Right lobe of liver (tissue), 6 donors: ENCODE data around the gene IFFO2. TPM values are rescaled to one million over a fixed set of nuclear protein-coding genes. Genes with fewer than 3 reads are reported as not detected.

Source experiments
- ATAC-seq, 4 donors: fragments of 200-7000 bp; cut with Tn5 transposase; one replicate each; pipeline ENCODE4 v1.9.1; 2020; ENCODE audit warnings: mild to moderate bottlenecking in 4 of 4, moderate library complexity in 4 of 4
- DNase-seq, 3 donors: peaks; one replicate each; pipeline ENCODE4 v3.0.0-alpha.2; 2020
- H3K27ac ChIP-seq, 3 donors: fragments of 200-600 bp; one replicate each; pipeline ENCODE4 v1.8.0; 2022
- H3K27me3 ChIP-seq, 2 donors: fragments of 200-600 bp; one replicate each; pipeline ENCODE4 v1.8.0; 2022
- H3K36me3 ChIP-seq, 4 donors: fragments of 200-600 bp; sonication (generic) in 1 of 4; one replicate each; pipeline versions ENCODE4 v1.5.1 to v1.8.0; 2017 to 2022; ENCODE audit warnings: control low read depth in 1 of 4
- H3K4me1 ChIP-seq, 4 donors: fragments of 200-600 bp; sonication (generic) in 1 of 4; one replicate each; pipeline versions ENCODE4 v1.5.1 to v1.8.0; 2017 to 2022; ENCODE audit warnings: control low read depth in 1 of 4
- H3K4me3 ChIP-seq, 3 donors: fragments of 200-600 bp; one replicate each; pipeline ENCODE4 v1.8.0; 2022
- H3K9me3 ChIP-seq, 4 donors: fragments of 200-600 bp; sonication (generic) in 1 of 4; one replicate each; pipeline versions ENCODE4 v1.5.1 to v1.8.0; 2017 to 2022; ENCODE audit warnings: control low read depth in 1 of 4
- POLR2A ChIP-seq: fragments of 450-650 bp; IDR thresholded peaks from one replicate; pipeline ENCODE4 v1.6.1; 2017; ENCODE audit warnings: antibody characterized with exemption, mild to moderate bottlenecking
- WGBS: methylation state at CpG from one replicate; pipeline ENCODE4 v1.1.6; 2018; ENCODE audit warnings: low coverage, low lambda C conversion rate; ENCODE audit not compliant: insufficient coverage; ENCODE audit errors: missing lambda C conversion rate; 5-methylcytosine and 5-hydroxymethylcytosine counted together
- intact Hi-C, 2 donors: fragments of 100-400 bp; cut with DNase I; formaldehyde crosslinking; loops; one replicate each; pipeline versions ENCODE4 v1.11.2 to v1.14.1; 2022
- total RNA-seq, 6 experiments: library from RNA; depleted of rRNA in 2 of 6; stranded (reverse); fragments of >200 nt in 2 of 6; fragmentation: NEBNext Ultra II Directional in 3 of 6; extraction: Animal tissue kit (Norgen Biotek cat#: 25700) in 3 of 6; gene quantifications; one replicate each; pipeline versions ENCODE4 v1.1.0 to v1.2.4, GENCODE V29; 2016 to 2023
- TF ChIP-seq, protein P1 (sequence below), 4 donors: fragments of 200-600 bp in 3 of 4; fragments of 450-650 bp in 1 of 4; IDR thresholded peaks; one replicate each; pipeline versions ENCODE4 v1.5.1 to v1.8.0; 2016 to 2022; ENCODE audit warnings: antibody characterized with exemption in 4 of 4, mild to moderate bottlenecking in 2 of 4
- donor health status: DM: no; HTN: yes; CAD: no.
- donor health status: DM: no; HTN: no; CAD: no.
- donor health status: DM: no; HTN: no; CAD: no.
- donor health status: DM: no; HTN: yes; CAD: no.
- donor health status: DM: no; HTN: yes; CAD: no.

Gene IFFO2
- total RNA-seq, 6 experiments from 2014 or later: 2.9 to 12.7 (median 7.2) TPM

DNA sequence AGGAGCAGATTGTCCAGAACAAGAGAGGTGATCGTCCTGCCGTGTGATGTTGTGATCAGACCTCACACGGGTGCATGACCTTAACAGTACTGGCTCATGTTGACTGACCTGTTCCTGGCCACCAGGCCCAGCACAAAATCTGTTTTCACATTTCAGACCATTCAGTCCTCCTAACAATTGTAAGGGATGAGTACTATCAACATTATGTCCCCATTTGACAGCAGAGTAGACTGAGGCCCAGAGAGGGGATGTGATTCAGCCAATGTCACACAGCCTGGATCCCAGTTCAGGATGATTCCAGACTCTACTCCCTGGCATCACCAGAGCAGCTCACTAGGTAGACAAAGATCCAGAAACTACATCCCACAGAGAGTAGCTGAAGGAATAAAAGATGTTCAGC, 89.6 kb downstream of the IFFO2 start:
- Histone ChIP-seq H3K27ac (no peak overlapping the region), H3K27me3 (no peaks in the 10 kb centered on the region), H3K9me3 (no peaks in the 10 kb centered on the region), H3K36me3 (peaks cover 0 to 3% (median 0%) of the 10 kb centered on the region in 4 donors), H3K4me3 (no peak overlapping the region), H3K4me1 (no peaks in the 10 kb centered on the region)
- WGBS: 47% methylated on average over 3 of the region's 3 CpGs
- TF ChIP-seq POLR2A: no peak
- TF ChIP-seq, protein P1, sequence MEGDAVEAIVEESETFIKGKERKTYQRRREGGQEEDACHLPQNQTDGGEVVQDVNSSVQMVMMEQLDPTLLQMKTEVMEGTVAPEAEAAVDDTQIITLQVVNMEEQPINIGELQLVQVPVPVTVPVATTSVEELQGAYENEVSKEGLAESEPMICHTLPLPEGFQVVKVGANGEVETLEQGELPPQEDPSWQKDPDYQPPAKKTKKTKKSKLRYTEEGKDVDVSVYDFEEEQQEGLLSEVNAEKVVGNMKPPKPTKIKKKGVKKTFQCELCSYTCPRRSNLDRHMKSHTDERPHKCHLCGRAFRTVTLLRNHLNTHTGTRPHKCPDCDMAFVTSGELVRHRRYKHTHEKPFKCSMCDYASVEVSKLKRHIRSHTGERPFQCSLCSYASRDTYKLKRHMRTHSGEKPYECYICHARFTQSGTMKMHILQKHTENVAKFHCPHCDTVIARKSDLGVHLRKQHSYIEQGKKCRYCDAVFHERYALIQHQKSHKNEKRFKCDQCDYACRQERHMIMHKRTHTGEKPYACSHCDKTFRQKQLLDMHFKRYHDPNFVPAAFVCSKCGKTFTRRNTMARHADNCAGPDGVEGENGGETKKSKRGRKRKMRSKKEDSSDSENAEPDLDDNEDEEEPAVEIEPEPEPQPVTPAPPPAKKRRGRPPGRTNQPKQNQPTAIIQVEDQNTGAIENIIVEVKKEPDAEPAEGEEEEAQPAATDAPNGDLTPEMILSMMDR (IDR thresholded peaks at IDR 0.05): no peak
- DNase-seq (peak in 1 of 3 donors; percentile 7), ATAC-seq (no peak)
- intact Hi-C loops: no loop called here

DNA sequence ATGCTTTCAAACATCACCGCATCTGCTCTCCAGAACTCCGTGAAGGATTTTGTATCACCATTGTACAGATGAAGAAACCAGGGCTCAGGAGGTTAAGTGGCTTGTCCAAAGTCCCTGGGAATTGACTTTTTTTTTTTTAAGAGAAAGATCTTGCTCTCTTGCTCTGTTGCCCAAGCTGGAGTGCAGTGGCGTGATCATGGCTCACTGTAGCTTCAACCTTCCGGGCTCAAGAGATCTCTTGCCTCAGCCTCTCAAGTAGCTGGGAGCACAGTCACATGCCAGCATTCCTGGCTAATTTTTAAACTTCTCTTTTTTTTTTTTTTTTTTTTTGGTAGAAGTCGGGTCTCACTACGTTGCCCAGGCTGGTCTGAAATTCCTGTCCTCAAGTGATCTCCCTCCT, 90.2 kb downstream of the IFFO2 start:
- WGBS: 44% methylated on average over 4 of the region's 6 CpGs
- Histone ChIP-seq H3K9me3 (no peaks in the 10 kb centered on the region), H3K4me1 (no peaks in the 10 kb centered on the region), H3K36me3 (no peaks in the 10 kb centered on the region), H3K27me3 (no peaks in the 10 kb centered on the region), H3K27ac (no peak overlapping the region), H3K4me3 (no peak overlapping the region)
- peak in 1 of 3 donors; percentile 1 for DNase-seq
- ATAC-seq: no peak
- TF ChIP-seq POLR2A: no peak
- TF ChIP-seq, protein P1 (IDR thresholded peaks at IDR 0.05): no peak
- intact Hi-C loops: no loop called here

DNA sequence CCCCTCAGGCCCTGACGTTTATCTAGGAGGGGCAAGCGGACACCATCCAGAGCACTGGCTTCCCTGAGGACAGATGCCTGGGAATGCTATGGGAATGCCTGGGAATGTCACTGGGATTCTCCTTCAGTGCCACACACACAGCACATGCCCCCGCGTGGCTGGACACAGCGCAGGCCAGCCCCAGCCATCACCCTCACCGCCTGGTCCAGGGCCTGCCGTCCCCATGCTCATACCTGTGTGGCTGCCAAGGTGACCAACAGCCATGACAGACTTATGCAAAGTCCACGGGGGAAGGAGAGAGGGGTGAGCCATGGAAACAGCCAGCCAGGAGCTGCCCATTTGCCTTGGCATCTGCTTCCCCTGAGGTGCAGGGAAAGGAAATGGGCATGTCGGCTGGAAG, 91.3 kb downstream of the IFFO2 start:
- H3K4me3 ChIP-seq: no peak overlapping the region
- no peaks in the 10 kb centered on the region for H3K9me3 ChIP-seq
- no peak for TF ChIP-seq POLR2A
- no peaks in the 10 kb centered on the region for H3K36me3 ChIP-seq
- intact Hi-C loops: no loop called here
- H3K27me3 ChIP-seq: no peaks in the 10 kb centered on the region
- no peaks in the 10 kb centered on the region for H3K4me1 ChIP-seq
- DNase-seq (peak in 1 of 3 donors; percentile 36), ATAC-seq (no peak)
- WGBS: 55% methylated on average over 2 of the region's 9 CpGs
- no peak overlapping the region for H3K27ac ChIP-seq

DNA sequence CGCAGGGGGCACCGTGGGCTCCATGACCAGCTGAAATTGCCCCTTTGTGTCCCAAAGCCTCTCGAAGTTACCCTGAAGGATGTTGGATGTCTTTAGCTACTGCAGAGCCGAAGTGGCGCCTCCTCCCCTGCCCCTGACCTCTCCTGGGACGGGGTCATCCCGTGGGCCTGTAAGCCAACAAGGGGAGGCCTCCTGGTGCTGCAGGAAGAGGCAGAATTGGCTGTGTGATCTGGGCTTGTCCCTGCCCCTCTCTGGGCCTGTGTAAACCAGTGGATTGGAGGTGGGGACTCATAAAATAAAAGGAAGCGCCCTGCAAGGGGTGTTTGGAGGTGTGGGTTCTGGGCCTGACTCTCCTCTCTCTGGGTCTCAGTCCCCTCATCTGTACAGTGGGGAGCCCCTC, 94.9 kb downstream of the IFFO2 start:
- WGBS: 69% methylated on average over 2 of the region's 8 CpGs
- no peaks in the 10 kb centered on the region for H3K27me3 ChIP-seq
- H3K36me3 ChIP-seq: no peaks in the 10 kb centered on the region
- DNase-seq (peak in 1 of 3 donors; percentile 22), ATAC-seq (no peak)
- intact Hi-C loops: no loop called here
- H3K4me3 ChIP-seq: no peak overlapping the region
- H3K27ac ChIP-seq: no peak overlapping the region
- H3K9me3 ChIP-seq: no peaks in the 10 kb centered on the region
- H3K4me1 ChIP-seq: no peaks in the 10 kb centered on the region
- no peak for TF ChIP-seq POLR2A
- TF ChIP-seq, protein P1 (IDR thresholded peaks at IDR 0.05): no peak

GRCh38 chr1:18861082-18861481, 95.4 kb downstream of the IFFO2 start:
- Histone ChIP-seq H3K36me3 (no peaks in the 10 kb centered on the region), H3K4me3 (no peak overlapping the region), H3K27me3 (no peaks in the 10 kb centered on the region), H3K9me3 (no peaks in the 10 kb centered on the region), H3K27ac (no peak overlapping the region), H3K4me1 (no peaks in the 10 kb centered on the region)
- peak in 1 of 3 donors; percentile 30 for DNase-seq
- no peak for TF ChIP-seq POLR2A
- TF ChIP-seq, protein P1 (IDR thresholded peaks at IDR 0.05): no peak
- intact Hi-C loops: no loop called here
- 74% methylated on average over 9 of the region's 9 CpGs for WGBS
- ATAC-seq: no peak
